ENCODE data around the gene OTOS.

The OTOS gene

GRCh38 chr2:240183875-240184590, 43.6 kb upstream of the OTOS start:
- ATAC-seq (ENCODE audit: low read depth) (no peak), DNase-seq (ENCODE audit: low spot score) (peak; percentile 38)
- no peaks in the 10 kb centered on the region for H3K27me3 ChIP-seq (ENCODE audit: insufficient read depth, poor library complexity, severe bottlenecking)
- no peak overlapping the region for H3K4me3 ChIP-seq (ENCODE audit: severe bottlenecking)
- peaks cover 4% of the 10 kb centered on the region for H3K4me1 ChIP-seq (ENCODE audit: insufficient read depth, poor library complexity, severe bottlenecking)
- TF ChIP-seq CTCF (IDR thresholded peaks at IDR 0.05; ENCODE audit: poor library complexity, severe bottlenecking): no peak
- H3K27ac ChIP-seq (ENCODE audit: poor library complexity, severe bottlenecking): no peak overlapping the region
- peaks cover 6% of the 10 kb centered on the region for H3K9me3 ChIP-seq (ENCODE audit: severe bottlenecking)
- H3K36me3 ChIP-seq (ENCODE audit: low read depth): no peaks in the 10 kb centered on the region

- Histone ChIP-seq H3K27me3 (ENCODE audit: insufficient read depth, poor library complexity, severe bottlenecking) (no peaks in the 10 kb centered on the region), H3K4me1 (ENCODE audit: insufficient read depth, poor library complexity, severe bottlenecking) (peaks cover 4% of the 10 kb centered on the region), H3K36me3 (ENCODE audit: low read depth) (no peaks in the 10 kb centered on the region), H3K9me3 (ENCODE audit: severe bottlenecking) (peaks cover 5% of the 10 kb centered on the region), H3K27ac (ENCODE audit: poor library complexity, severe bottlenecking) (no peak overlapping the region), H3K4me3 (ENCODE audit: severe bottlenecking) (no peak overlapping the region)
- DNase-seq (ENCODE audit: low spot score): peak; percentile 20
- no peak for ATAC-seq (ENCODE audit: low read depth)
- no peak for TF ChIP-seq CTCF (IDR thresholded peaks at IDR 0.05; ENCODE audit: poor library complexity, severe bottlenecking)
Observed at GRCh38 chr2:240183006-240183874, 42.8 kb upstream of the OTOS start.

- no peaks in the 10 kb centered on the region for H3K9me3 ChIP-seq (ENCODE audit: severe bottlenecking)
- no peak for TF ChIP-seq CTCF (IDR thresholded peaks at IDR 0.05; ENCODE audit: poor library complexity, severe bottlenecking)
- no peak overlapping the region for H3K27ac ChIP-seq (ENCODE audit: poor library complexity, severe bottlenecking)
- no peaks in the 10 kb centered on the region for H3K27me3 ChIP-seq (ENCODE audit: insufficient read depth, poor library complexity, severe bottlenecking)
- H3K4me1 ChIP-seq (ENCODE audit: insufficient read depth, poor library complexity, severe bottlenecking): peaks cover 4% of the 10 kb centered on the region
- ATAC-seq (ENCODE audit: low read depth) (no peak), DNase-seq (ENCODE audit: low spot score) (peak; percentile 17)
- no peak overlapping the region for H3K4me3 ChIP-seq (ENCODE audit: severe bottlenecking)
- H3K36me3 ChIP-seq (ENCODE audit: low read depth): no peaks in the 10 kb centered on the region
Observed at GRCh38 chr2:240182476-240182875, 42.0 kb upstream of the OTOS start.

- Histone ChIP-seq H3K27me3 (ENCODE audit: insufficient read depth, poor library complexity, severe bottlenecking) (no peaks in the 10 kb centered on the region), H3K4me1 (ENCODE audit: insufficient read depth, poor library complexity, severe bottlenecking) (peaks cover 4% of the 10 kb centered on the region), H3K9me3 (ENCODE audit: severe bottlenecking) (no peaks in the 10 kb centered on the region), H3K36me3 (ENCODE audit: low read depth) (no peaks in the 10 kb centered on the region), H3K4me3 (ENCODE audit: severe bottlenecking) (no peak overlapping the region), H3K27ac (ENCODE audit: poor library complexity, severe bottlenecking) (no peak overlapping the region)
- ATAC-seq (ENCODE audit: low read depth) (no peak), DNase-seq (ENCODE audit: low spot score) (no peak)
- TF ChIP-seq CTCF (IDR thresholded peaks at IDR 0.05; ENCODE audit: poor library complexity, severe bottlenecking): no peak
Observed at GRCh38 chr2:240182001-240182400, 41.5 kb upstream of the OTOS start.
